ENCODE data around the gene LYSMD3. TPM values are rescaled to one million over a fixed set of nuclear protein-coding genes. Genes with fewer than 3 reads are reported as not detected.

Gene LYSMD3
- total and polyA plus RNA-seq, 9 of the 15 experiments (the other 6 are each of a cell fraction or from before 2014, with no cell fraction given), result 9.5 to 42.3 (median 20.7) TPM

DNA sequence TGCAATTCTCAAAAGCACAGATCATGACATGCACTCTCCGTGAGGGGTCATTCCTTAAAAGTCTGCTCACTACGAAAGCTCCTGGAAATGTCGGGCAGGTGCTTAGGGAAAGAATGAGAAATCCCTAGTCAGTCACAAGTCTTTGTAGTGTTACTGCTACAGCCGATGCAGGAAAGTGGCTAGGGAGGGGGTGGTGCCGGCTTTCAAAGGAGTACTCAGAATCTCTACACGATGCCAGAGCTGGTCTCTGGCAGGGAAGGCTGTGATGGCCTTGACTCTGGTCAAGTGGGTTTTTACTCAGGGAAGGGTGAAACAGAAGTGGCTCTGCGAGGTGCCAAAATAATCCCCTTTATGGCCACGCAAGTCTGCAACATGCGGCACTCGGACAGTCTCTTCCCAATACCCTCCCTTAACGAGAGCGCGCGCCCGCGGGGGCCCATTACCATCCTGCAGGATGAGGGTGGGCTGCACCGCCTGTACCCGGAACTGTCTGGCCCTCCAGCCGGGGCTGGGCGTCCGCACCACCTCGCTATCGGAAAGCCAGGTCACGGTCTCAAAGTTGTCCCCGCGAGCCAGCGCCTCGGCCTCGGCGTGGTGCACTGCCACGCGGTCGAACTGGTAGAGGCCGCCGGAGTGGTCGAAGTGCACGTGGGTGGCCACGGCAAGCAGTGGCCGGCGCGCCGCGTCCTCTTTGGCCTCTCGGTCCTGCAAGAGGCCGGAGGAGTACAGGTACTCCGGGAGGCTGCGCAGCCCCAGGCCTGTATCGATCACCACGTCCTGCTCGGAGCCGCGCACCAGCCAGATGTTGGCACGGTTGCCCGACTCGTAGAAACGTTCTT, 55.8 kb downstream of the LYSMD3 start (continued):
- TF ChIP-seq, protein P1, sequence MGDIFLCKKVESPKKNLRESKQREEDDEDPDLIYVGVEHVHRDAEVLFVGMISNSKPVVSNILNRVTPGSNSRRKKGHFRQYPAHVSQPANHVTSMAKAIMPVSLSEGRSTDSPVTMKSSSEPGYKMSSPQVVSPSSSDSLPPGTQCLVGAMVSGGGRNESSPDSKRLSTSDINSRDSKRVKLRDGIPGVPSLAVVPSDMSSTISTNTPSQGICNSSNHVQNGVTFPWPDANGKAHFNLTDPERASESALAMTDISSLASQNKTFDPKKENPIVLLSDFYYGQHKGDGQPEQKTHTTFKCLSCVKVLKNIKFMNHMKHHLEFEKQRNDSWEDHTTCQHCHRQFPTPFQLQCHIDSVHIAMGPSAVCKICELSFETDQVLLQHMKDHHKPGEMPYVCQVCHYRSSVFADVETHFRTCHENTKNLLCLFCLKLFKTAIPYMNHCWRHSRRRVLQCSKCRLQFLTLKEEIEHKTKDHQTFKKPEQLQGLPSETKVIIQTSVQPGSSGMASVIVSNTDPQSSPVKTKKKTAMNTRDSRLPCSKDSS (IDR thresholded peaks at IDR 0.05; ENCODE audit: low read depth, partially characterized antibody), result no peak
- no peak for TF ChIP-seq KLF10 (CRISPR knock-in tag; IDR thresholded peaks at IDR 0.05)
- TF ChIP-seq SUPT5H (IDR thresholded peaks at IDR 0.05), result no peak
- TF ChIP-seq DACH1 (IDR thresholded peaks at IDR 0.05; ENCODE audit: partially characterized antibody), result no peak
- no peak for TF ChIP-seq IFI16 (CRISPR knock-in tag; IDR thresholded peaks at IDR 0.05)
- TF ChIP-seq WHSC1 (IDR thresholded peaks at IDR 0.05; ENCODE audit: low read length), result no peak
- no peak for TF ChIP-seq NBN (IDR thresholded peaks at IDR 0.05; ENCODE audit: low read depth)
- TF ChIP-seq NR1H2 (CRISPR knock-in tag; IDR thresholded peaks at IDR 0.05), result peak; percentile 70; the same call in 1 of the 2 replicates
- no peak for TF ChIP-seq GTF2E2 (tag; IDR thresholded peaks at IDR 0.05)
- TF ChIP-seq BCOR (IDR thresholded peaks at IDR 0.05), result no peak
- TF ChIP-seq NCOA6 (IDR thresholded peaks at IDR 0.05), result no peak
- no peak for TF ChIP-seq KLF16 (IDR thresholded peaks at IDR 0.05)
- TF ChIP-seq ZKSCAN1 (IDR thresholded peaks at IDR 0.05; ENCODE audit: low read depth, low read length), result no peak
- no peak for TF ChIP-seq SP2 (IDR thresholded peaks at IDR 0.05; ENCODE audit: extremely low read depth, low read depth, low read length, poor library complexity, severe bottlenecking)
- no peak for TF ChIP-seq PYGO2 (tag; IDR thresholded peaks at IDR 0.05)
- peak; percentile 56; the same call in 1 of the 2 replicates for TF ChIP-seq ZBTB7A (IDR thresholded peaks at IDR 0.05; ENCODE audit: borderline replicate concordance, control insufficient read depth, low read depth, low read length)
- TF ChIP-seq DDX20 (tag; IDR thresholded peaks at IDR 0.05; ENCODE audit: low read depth), result no peak
- TF ChIP-seq ZNF140 (CRISPR knock-in tag; IDR thresholded peaks at IDR 0.05), result no peak
- TF ChIP-seq SRSF3 (IDR thresholded peaks at IDR 0.05; ENCODE audit: insufficient read depth, low read length), result no peak
- no peak for TF ChIP-seq SREBF2 (CRISPR knock-in tag; IDR thresholded peaks at IDR 0.05)
- TF ChIP-seq KLF1 (tag; IDR thresholded peaks at IDR 0.05), result no peak
- TF ChIP-seq DIDO1 (tag; IDR thresholded peaks at IDR 0.05; ENCODE audit: low read depth), result no peak
- TF ChIP-seq MEIS2 (IDR thresholded peaks at IDR 0.05; ENCODE audit: partially characterized antibody), result no peak
- TF ChIP-seq, protein P2, sequence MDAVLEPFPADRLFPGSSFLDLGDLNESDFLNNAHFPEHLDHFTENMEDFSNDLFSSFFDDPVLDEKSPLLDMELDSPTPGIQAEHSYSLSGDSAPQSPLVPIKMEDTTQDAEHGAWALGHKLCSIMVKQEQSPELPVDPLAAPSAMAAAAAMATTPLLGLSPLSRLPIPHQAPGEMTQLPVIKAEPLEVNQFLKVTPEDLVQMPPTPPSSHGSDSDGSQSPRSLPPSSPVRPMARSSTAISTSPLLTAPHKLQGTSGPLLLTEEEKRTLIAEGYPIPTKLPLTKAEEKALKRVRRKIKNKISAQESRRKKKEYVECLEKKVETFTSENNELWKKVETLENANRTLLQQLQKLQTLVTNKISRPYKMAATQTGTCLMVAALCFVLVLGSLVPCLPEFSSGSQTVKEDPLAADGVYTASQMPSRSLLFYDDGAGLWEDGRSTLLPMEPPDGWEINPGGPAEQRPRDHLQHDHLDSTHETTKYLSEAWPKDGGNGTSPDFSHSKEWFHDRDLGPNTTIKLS (IDR thresholded peaks at IDR 0.05; ENCODE audit: borderline replicate concordance, low read depth), result peak; percentile 13; the same call in 1 of the 2 replicates
- TF ChIP-seq KAT7 (CRISPR knock-in tag; IDR thresholded peaks at IDR 0.05; ENCODE audit: borderline replicate concordance), result no peak
- TF ChIP-seq, protein P3, sequence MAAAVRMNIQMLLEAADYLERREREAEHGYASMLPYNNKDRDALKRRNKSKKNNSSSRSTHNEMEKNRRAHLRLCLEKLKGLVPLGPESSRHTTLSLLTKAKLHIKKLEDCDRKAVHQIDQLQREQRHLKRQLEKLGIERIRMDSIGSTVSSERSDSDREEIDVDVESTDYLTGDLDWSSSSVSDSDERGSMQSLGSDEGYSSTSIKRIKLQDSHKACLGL (CRISPR knock-in tag; IDR thresholded peaks at IDR 0.05; ENCODE audit: borderline replicate concordance, poor library complexity, severe bottlenecking), result no peak

All from K562 (cell line).